ENCODE data around the gene HSPB1. TPM values are rescaled to one million over a fixed set of nuclear protein-coding genes. Genes with fewer than 3 reads are reported as not detected.
"Not testable (repeated sequence)": the region's sequence is repeated elsewhere in the genome, so short reads cannot be mapped to it uniquely, and the experiment has no call there.

The HSPB1 gene
- total RNA-seq, 1 experiment from 2014 or later, result 1.2 TPM

- DNase-seq (ENCODE audit: low read depth), result no peak
Observed at GRCh38 chr7:76330261-76330660, 27.8 kb downstream of the HSPB1 start.

DNA sequence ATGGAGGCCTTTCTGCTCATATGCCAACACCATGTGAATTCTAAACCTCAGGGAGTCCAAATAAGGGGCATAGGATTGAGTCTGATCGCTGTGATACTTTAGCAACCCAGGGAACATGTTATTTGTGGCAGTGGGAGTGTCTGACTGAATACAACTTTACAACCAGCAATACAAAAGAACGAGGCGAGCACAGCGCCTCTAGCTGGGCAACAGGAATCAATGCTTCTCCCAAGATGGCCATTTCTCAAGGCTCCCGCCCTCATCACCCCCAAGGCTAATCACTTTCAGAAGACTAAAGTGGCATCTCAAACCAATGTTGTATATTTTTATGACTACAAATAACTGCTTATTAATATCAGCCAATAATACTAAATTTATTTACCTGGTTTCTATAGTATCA, 28.2 kb downstream of the HSPB1 start:
- DNase-seq (ENCODE audit: low read depth), result no peak

GRCh38 chr7:76332078-76332477, 29.6 kb downstream of the HSPB1 start:
- no peak for DNase-seq (ENCODE audit: low read depth)

DNA sequence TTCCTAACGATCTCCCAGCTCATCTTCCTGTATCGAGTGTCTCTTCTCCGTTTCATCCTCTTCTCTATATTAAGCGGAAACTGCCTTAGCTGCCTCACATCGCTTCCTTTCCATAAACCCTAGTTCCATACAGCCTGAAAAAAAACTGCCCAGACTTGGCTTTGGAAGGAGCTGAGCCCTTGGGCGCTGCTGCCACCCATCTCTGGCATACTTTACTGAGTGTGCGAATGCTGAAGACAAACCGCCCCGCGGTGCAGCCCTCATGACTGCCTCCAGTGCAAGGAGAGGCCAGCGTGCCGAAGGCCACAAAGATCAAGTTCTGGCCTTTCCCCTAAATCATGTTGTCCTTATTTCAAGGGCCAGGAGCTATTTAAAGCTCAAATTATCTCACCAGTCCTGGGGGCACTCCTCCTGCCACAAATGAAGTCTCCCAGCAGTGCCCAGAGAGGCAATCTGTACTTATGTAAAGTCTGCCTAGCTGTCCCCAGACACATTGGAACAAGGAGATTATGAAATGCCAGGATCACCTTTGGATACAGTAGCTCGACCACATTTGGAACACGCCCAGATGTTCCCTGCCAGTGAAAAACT, 31.1 kb downstream of the HSPB1 start:
- DNase-seq (ENCODE audit: low read depth), result no peak

DNA sequence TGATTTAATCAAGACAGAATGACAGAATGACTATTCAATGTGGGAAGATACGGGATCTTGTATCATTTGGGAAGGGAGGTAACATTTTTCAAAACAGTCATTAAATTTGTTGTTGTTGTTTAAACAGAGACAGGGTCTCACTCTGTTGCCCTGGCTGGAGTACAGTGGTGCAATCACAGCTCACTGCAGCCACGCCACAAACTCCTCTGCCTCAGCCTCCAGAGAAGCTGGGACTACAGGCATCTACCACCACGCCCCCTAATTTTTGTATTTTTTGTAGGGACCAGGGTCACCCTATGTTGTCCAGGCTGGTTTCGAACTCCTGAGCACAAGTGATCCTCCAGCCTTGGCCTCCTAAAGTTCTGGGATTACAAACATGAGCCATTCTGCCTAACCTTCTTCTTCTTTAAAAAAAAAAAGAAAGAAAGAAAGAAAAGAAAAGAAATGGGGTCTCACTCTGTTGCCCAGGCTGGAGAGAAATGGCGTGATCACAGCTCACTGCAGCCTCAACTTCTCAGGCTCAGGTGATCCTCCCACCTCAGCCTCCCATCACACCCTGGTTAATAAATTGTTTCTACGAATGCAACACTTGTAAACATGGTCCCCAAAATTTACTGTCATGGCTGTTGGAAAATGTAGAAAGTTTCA, 32.0 kb downstream of the HSPB1 start:
- DNase-seq (ENCODE audit: low read depth), result no peak

DNA sequence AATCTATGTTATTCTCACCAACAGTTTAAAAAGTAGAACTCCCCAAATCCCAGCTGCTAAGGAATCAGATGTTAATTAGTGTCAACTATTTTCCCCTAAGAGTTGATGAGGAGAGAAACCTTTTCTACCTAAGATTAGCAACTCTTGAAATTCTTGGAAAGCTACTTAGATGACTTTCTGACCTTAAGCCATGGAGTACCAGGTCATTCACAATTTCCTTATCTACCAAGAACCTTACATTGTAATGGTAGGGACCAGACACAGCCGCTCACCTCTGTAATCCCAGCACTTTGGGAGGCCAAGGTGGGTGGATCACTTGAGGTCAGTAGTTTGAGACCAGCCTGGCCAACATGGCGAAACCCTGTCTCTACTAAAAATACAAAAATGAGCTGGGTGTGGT, 32.9 kb downstream of the HSPB1 start:
- not testable (repeated sequence) for DNase-seq (ENCODE audit: low read depth)

GRCh38 chr7:76336094-76336493, 33.6 kb downstream of the HSPB1 start:
- DNase-seq (ENCODE audit: low read depth), result no peak

GRCh38 chr7:76337147-76337546, 34.7 kb downstream of the HSPB1 start:
- DNase-seq (ENCODE audit: low read depth), result no peak

DNA sequence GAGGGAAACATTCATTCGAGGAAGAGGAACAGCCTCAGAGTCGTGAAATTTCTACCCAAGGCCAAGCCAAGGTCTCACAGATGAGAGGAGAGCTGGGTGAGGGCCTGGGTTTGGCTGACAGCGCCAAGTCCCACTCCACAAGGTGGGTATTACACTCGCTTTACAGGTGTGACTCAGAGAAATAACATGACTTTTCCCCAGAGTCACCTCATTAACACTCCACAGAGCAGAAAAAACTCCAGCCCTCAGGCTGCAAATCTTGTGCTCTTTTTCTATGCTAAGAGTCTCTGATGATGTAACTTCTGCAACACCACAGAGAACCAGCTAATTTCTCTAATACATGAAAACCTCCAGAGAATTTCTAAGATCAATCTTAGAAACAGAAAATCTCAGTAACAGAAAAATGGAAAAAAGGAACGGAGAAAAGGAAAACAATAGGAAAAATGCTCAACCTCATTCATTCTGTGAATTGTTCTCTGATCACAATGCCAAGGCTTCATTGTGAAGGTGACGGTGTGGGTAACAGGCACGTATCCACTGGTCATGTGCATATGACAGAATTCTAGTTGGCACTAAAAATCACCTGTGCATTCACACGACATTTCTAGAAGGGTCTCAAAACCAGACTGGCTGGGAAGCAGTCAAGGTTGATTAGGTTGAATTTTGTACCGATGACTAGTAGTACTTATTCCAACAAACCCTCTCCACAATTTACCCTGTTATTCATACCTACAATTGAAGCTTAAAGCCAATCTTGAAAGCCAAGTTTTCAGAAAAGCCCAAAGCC, 36.0 kb downstream of the HSPB1 start:
- DNase-seq (ENCODE audit: low read depth), result no peak

- DNase-seq (ENCODE audit: low read depth), result peak; percentile 18
Observed at GRCh38 chr7:76340617-76341131, 38.2 kb downstream of the HSPB1 start.

- DNase-seq (ENCODE audit: low read depth), result no peak
Observed at GRCh38 chr7:76342222-76342621, 39.7 kb downstream of the HSPB1 start.

DNA sequence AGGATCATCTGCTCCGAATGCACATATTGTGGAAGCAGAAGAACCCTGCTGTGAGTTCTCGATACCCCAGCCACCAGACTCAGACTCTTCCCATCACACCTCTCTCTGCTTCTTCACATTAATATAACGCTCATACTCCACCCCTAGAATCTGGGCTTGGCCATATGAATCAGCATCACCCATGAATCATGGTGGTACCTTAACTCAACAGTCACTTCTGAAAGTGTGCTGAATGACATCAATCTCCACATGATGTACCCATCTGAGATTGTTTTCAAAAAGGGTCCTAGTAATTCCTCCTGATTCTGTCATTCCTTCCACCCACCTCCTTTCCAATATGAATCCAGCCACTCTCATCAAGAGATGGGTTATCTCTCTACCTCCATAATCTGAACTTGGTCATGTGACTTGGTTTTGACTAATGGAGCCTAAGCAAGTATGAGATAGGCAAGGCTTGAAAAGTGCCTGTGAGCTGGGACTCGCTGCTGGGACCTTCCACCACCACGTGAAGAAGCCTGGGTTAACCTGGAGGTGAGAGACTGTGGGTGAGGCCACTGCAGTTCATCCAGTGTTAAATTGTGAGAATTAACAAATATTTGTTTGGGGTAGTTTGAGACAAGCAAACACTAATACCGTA, 40.9 kb downstream of the HSPB1 start:
- DNase-seq (ENCODE audit: low read depth), result peak; percentile 53

DNA sequence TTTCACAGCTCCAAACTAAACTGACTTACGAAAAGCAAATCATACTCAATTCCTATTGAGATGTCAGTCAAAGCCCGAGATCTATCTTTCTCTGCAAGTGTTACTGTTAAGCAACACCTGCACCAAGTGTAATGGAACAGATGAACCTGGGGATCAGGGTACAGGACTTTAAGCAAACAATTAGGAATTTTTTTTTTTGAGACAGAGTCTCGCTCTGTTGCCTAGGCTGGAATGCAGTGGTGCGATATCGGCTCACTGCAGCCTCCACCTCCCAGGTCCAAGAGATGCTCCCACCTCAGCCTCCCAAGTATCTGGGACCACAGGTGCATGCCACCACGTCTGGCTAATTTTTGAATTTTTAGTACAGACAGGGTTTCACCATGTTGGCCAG, 41.5 kb downstream of the HSPB1 start:
- no peak for DNase-seq (ENCODE audit: low read depth)

DNA sequence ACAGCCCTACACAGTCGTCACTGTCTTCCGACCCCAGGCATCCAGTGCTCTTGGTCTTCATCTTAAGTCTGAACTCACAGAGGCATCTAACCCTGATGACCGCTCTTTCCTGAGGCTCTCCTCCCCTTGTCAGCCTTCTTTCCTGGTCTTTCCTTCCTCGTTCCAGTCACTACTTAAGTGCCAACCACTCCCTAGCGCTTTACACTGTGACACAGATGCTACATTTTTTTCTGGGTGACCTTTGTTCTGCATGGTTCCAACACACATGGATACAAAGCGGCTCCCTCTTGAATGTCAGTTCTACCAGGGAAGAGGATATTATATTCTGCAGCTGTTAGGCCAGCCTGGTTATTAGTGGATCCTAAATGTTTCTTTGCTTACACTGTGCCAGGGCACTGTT, 43.6 kb downstream of the HSPB1 start:
- no peak for DNase-seq (ENCODE audit: low read depth)

GRCh38 chr7:76346778-76347177, 44.3 kb downstream of the HSPB1 start:
- no peak for DNase-seq (ENCODE audit: low read depth)

DNA sequence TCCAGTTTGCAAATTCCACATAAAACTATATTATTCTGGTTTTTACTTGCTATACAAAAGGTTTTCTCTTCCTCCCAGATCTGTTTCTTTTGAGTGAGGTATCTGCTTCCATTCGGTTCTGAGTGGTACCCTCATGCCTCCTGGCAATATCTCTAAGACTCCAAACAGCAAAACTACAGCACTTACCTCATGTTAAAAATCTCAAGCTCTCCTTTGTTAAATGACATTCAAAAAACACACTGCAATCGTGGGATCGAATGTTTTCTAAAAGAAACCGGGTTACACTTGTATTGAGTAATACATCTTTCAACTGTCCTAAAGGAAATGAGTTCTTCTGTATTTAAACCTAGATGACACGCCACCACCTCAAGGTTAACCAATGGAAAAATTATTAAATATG, 45.2 kb downstream of the HSPB1 start:
- no peak for DNase-seq (ENCODE audit: low read depth)

- DNase-seq (ENCODE audit: low read depth), result no peak
Observed at GRCh38 chr7:76349313-76349885, 46.9 kb downstream of the HSPB1 start.

DNA sequence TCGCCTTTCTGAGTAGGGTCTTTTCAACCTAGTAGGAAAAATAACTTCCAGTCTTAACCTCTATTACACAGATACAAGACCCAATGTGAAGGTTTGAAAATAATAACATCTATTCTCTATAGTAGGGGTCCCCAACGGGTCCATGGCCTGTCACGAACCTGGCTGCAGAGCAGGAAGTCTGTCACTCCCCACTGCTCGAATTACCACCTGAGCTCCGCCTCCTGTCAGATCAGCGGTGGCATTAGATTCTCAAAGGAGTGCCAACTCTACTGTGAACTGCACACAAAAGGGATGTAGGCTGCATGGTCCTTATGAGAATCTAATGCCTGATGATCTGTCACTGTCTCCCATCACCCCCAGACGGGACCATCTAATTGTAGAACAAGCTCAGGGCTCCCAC, 48.9 kb downstream of the HSPB1 start:
- DNase-seq (ENCODE audit: low read depth), result no peak

- no peak for DNase-seq (ENCODE audit: low read depth)
Observed at GRCh38 chr7:76352193-76352592, 49.7 kb downstream of the HSPB1 start.

DNA sequence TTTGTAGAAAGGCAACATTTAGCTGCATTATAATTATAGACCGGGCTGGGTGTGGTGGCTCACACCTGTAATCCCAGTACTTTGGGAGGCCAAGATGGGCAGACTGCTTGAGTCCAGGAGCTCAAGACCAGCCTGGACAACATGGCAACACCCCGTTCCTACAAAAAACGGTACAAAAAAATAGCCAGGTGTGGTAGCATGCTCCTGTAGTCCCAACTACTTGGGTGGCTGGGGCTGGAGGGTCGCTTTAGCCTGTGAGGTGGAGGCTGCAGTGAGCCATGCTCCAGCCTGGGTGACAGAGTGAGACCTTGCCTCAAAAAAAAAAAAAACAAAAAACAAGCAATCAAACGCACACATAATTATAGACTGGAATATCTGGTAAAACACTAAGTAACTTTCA, 51.3 kb downstream of the HSPB1 start:
- DNase-seq (ENCODE audit: low read depth), result no peak
